Lung microvascular endothelial cell (primary cell): ENCODE measurements around the gene CDKN2A. TPM values are rescaled to one million over a fixed set of nuclear protein-coding genes. Genes with fewer than 3 reads are reported as not detected.
"Not testable (repeated sequence)": the region's sequence is repeated elsewhere in the genome, so short reads cannot be mapped to it uniquely, and the experiment has no call there.

Experiments
- DNase-seq, 2 donors: peaks; one replicate each; pipeline versions ENCODE4 v3.0.0 to v3.0.0-alpha.2; 2010; ENCODE audit warnings: low read depth in 2 of 2
- total RNA-seq: library from RNA; depleted of rRNA; stranded (reverse); fragments of >200 nt; gene quantifications from 2 replicates; pipeline ENCODE4 v1.2.1, GENCODE V29; 2014

Gene CDKN2A
- total RNA-seq, 1 donor from 2014 or later: 0.60 TPM

- DNase-seq: no peak
Observed at GRCh38 chr9:21982861-21983560, 11.2 kb downstream of the CDKN2A start.

- DNase-seq: no peak
Observed at GRCh38 chr9:21982391-21982790, 11.8 kb downstream of the CDKN2A start.

DNA sequence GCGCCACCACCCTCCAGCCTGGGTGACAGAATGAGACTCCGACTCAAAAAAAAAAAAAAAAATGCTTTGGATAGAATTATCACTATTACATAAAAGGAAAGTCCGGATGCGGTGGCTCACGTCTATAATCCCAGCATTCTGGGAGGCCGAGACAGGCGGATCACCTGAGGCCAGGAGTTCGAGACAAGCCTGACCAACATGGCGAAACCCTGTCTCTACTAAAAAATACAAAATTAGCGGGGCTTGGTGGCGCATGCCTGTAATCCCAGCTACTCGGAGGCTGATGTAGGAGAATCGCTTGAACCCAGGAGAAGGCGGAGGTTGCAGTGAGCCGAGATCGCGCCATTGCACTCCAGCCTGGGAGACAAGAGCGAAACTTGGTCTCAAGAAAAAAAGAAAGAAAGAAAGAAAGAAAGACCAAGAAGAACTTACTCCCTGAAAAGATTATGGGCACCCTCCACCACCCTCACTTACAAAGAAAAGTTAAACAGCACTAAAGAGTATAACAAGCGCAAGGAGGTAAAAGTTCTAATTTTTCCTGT lies 17.8 kb downstream of the CDKN2A start:
- DNase-seq: no peak

- peak; percentile 66 to 68 for DNase-seq
Observed at GRCh38 chr9:21974722-21975409, 19.3 kb downstream of the CDKN2A start.

GRCh38 chr9:21974343-21974721 lies 19.9 kb downstream of the CDKN2A start:
- no peak for DNase-seq

GRCh38 chr9:21972361-21972760 lies 21.8 kb downstream of the CDKN2A start:
- DNase-seq: no peak

DNA sequence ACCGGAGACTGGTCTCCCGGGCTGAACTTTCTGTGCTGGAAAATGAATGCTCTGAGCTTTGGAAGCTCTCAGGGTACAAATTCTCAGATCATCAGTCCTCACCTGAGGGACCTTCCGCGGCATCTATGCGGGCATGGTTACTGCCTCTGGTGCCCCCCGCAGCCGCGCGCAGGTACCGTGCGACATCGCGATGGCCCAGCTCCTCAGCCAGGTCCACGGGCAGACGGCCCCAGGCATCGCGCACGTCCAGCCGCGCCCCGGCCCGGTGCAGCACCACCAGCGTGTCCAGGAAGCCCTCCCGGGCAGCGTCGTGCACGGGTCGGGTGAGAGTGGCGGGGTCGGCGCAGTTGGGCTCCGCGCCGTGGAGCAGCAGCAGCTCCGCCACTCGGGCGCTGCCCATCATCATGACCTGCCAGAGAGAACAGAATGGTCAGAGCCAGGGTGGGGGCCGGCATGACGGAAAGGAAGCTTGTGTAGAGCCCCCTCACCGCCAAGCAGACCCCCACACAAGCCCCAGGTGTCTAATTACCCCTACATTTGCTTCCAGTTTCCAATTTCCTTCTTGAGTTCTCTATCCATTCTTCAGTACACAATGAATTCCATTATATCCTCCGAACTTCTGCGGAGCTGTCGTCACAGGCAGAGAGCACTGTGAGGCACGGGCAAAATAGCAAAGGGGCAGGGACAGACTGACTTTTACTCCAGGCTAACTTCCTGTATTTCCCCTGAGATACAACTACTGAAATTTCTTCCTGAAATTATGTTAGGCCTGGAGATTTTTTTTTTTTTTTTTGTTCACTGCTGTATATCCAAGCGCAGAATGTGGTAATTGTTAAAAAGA lies 23.2 kb downstream of the CDKN2A start:
- peak; percentile 23 to 41 for DNase-seq

- DNase-seq: no peak
Observed at GRCh38 chr9:21969951-21970799, 24.0 kb downstream of the CDKN2A start.

GRCh38 chr9:21969011-21969940 lies 24.9 kb downstream of the CDKN2A start:
- peak in 1 of 2 donors; percentile 18 for DNase-seq

GRCh38 chr9:21968331-21969010 lies 25.7 kb downstream of the CDKN2A start:
- peak; percentile 58 to 60 for DNase-seq

GRCh38 chr9:21967702-21968101 lies 26.5 kb downstream of the CDKN2A start:
- peak in 1 of 2 donors; percentile 47 for DNase-seq

- DNase-seq: peak in 1 of 2 donors; percentile 13
Observed at GRCh38 chr9:21967169-21967568, 27.0 kb downstream of the CDKN2A start.

- no peak for DNase-seq
Observed at GRCh38 chr9:21966140-21966851, 27.9 kb downstream of the CDKN2A start.

DNA sequence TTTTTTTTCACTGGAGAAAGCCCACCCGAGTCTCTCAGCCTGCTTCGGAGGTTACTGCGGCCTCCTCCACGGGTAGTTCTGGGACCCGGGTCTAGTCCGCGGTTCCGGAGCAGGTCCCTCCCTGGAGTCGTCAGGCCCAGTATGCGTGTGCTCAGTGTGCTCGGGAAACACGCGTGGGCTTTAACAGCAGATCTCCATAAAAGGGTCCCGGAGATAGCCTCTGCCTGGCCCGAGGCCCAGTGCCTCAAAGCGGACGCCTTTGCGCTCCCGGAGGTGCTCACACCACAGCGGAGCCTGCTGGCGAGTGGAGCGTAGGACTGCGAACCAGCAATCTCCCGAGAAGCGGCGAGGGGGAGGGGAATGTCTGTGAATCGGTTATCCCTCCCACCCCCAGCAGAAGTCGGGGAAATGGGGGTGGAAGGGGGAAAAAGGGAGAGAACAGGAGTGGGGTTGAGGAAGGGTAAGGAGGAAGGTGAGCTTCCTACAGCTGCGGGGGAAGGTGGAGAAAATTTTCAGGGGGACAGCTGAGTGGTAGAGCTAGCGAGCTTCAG lies 28.7 kb downstream of the CDKN2A start:
- DNase-seq: peak; percentile 86 to 87

DNA sequence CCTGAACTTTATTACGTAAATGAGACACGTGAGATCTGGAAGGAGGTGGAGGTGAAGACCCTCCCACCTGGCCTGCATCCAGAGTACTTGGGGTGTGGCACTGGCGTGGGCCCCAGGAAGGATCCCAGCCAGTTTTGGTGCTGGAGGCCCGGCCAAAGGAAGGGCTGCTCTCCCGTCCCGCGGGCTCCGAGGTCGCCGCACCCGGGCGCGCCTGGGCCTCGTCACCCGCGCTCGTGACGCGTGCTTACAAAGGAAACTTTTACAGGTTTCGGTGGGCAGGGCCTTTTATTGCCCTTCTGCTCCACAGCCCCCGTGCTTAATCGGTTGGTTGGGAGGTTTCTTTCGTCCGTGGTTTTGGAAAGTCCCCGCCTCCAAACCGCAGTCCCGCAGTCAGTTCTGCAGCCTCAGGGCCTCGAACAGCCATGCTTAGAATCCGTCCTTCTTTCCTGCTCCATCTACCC lies 29.2 kb downstream of the CDKN2A start:
- peak; percentile 45 to 68 for DNase-seq

DNA sequence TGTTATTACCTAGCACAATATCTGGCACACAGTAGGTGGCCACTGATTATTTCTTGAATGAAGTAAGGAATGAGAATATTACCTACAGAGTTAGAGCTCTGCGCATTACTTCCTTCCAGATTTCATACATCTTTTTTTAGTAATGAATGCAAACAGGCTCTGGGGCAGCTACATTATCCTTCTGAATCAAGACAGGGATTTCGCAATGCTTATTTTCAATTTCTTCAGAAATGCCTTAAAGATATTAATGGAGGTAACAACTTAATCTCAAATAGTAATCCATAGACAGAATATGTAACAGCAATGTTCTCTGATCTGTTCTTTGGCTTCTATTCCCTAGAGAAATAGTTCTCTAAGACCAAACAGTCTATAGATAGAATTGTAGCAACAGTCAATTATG lies 32.6 kb downstream of the CDKN2A start:
- DNase-seq: no peak

GRCh38 chr9:21959268-21959667 lies 34.9 kb downstream of the CDKN2A start:
- not testable (repeated sequence) for DNase-seq

DNA sequence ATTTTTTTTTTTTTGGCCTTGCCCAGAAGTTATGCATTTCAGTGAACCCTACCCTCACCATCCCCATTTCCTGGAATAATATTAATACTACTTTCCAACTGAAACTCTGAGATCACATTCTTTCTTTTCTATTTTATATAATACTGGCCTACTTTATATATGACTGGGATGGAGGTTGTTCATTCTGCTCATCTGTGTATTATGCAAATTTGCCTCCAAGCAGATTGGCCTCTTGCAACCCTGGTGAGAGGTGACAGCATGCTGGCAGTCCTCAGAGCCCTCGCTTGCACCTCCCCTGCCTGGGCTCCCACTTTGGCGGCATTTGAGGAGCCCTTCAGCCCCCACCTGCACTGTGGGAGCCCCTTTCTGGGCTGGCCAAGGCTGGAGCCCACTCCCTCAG lies 35.4 kb downstream of the CDKN2A start:
- DNase-seq: no peak
